Cardiac muscle cell (in vitro differentiated cells and primary cell): ENCODE measurements around the gene FAHD1. TPM values are rescaled to one million over a fixed set of nuclear protein-coding genes. Genes with fewer than 3 reads are reported as not detected.

Source experiments
- DNase-seq, 2 donors: peaks; one replicate each; pipeline versions ENCODE4 v3.0.0 to v3.0.0-alpha.2; 2010 to 2017; ENCODE audit warnings: low read depth in 1 of 2, low spot score in 1 of 2
- H3K27ac ChIP-seq: fragments of 200-600 bp; sonication (generic); 2 replicates; pipeline ENCODE4 v1.5.1; 2016
- H3K27me3 ChIP-seq: fragments of 200-600 bp; sonication (generic); 2 replicates; pipeline ENCODE4 v1.6.0; 2016; ENCODE audit warnings: control low read depth
- H3K36me3 ChIP-seq: fragments of 200-600 bp; sonication (generic); 2 replicates; pipeline ENCODE4 v1.5.1; 2016; ENCODE audit warnings: control low read depth
- H3K4me1 ChIP-seq: fragments of 200-600 bp; sonication (generic); 2 replicates; pipeline ENCODE4 v1.8.1; 2017; ENCODE audit warnings: low read depth, mild to moderate bottlenecking, mixed run types
- H3K4me3 ChIP-seq: fragments of 200-600 bp; sonication (generic); 2 replicates; pipeline ENCODE4 v1.5.1; 2016; ENCODE audit warnings: mild to moderate bottlenecking
- H3K9me3 ChIP-seq: fragments of 200-600 bp; sonication (generic); 2 replicates; pipeline ENCODE4 v1.5.1; 2017; ENCODE audit warnings: low read depth, mild to moderate bottlenecking, control low read depth
- polyA plus RNA-seq: library from polyadenylated mRNA; unstranded; fragments of >200 nt; fragmentation: Nextera tagmentation; extraction: Ambion mirVana; gene quantifications from 2 replicates; pipeline ENCODE4 v1.2.1, GENCODE V29; 2016
- total RNA-seq: library from RNA; depleted of rRNA; stranded (reverse); fragments of >200 nt; gene quantifications from 2 replicates; pipeline ENCODE4 v1.2.3, GENCODE V29; 2016
- TF ChIP-seq, protein P1 (sequence below): IDR thresholded peaks from 2 replicates; pipeline ENCODE4 v1.5.1; 2012; ENCODE audit warnings: low read depth, mild to moderate bottlenecking, low read length

The FAHD1 gene
- total and polyA plus RNA-seq, 2 experiments from 2014 or later, result 55.3 to 73.5 TPM

DNA sequence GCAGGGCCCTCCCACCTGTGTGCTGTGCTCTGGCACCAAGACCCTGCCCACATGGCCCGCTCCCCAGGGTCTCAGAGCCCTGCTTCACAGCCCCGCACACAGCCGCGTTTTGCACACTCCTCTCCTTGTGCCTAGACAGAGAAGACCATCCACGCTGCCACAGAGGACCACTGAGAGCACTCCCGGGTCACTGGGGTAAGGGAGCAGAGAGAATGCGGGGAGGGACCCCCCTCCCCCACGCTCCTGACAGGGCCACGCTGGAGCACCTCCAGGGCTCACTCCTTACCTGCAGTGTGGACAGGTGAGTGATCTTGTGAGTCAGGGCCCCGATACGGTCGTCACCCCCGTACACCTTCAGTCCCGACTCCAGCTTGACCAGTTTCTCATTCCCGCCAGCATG, 7.4 kb upstream of the FAHD1 start:
- no peak for DNase-seq
- Histone ChIP-seq H3K27ac (no peak overlapping the region), H3K9me3 (no peaks in the 10 kb centered on the region), H3K4me1 (no peaks in the 10 kb centered on the region), H3K36me3 (peaks cover 22% of the 10 kb centered on the region), H3K4me3 (no peak overlapping the region), H3K27me3 (no peaks in the 10 kb centered on the region)
- TF ChIP-seq, protein P1, sequence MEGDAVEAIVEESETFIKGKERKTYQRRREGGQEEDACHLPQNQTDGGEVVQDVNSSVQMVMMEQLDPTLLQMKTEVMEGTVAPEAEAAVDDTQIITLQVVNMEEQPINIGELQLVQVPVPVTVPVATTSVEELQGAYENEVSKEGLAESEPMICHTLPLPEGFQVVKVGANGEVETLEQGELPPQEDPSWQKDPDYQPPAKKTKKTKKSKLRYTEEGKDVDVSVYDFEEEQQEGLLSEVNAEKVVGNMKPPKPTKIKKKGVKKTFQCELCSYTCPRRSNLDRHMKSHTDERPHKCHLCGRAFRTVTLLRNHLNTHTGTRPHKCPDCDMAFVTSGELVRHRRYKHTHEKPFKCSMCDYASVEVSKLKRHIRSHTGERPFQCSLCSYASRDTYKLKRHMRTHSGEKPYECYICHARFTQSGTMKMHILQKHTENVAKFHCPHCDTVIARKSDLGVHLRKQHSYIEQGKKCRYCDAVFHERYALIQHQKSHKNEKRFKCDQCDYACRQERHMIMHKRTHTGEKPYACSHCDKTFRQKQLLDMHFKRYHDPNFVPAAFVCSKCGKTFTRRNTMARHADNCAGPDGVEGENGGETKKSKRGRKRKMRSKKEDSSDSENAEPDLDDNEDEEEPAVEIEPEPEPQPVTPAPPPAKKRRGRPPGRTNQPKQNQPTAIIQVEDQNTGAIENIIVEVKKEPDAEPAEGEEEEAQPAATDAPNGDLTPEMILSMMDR, result no peak

DNA sequence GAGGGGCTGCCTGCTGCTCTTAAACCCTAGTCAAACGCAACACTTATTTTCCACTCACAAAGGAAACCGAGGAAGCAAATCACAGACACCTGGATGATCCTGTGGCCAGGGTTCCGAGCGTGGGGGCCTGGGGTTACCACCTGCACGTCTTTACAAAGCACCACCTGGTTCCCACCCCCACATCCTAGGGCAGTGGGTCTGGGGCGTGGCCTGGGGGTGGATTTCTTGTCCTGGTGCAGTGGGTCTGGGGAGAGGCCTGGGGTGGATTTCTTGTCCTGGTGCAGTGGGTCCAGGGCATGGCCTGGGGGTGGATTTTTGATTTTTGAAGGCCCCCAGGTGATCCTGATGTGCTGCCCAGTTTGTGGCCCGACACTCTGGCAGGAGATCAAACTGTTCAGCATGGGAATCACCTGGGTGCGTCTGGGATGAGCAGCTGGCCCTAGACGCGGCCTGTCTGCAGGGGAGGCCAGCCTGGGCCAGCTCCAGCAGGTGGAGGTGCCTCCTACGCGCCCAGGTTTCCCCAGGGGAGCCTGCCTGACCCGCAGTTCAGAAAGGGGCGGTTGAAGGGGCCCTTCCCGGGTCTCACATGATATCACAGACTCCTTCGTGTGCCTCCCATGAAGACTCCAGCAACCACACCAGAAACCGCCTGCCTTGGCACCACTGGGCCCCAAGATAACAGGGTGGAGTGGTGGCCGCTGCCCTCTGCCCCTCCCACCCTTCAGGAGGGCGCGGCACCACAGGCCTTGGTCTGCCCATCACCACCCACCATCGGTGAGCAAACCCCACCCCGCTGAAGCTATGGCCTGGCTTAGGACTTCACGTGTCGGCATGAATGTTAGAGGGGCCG, 6.7 kb upstream of the FAHD1 start:
- no peaks in the 10 kb centered on the region for H3K4me1 ChIP-seq
- no peak for DNase-seq
- H3K36me3 ChIP-seq, result peaks cover 20% of the 10 kb centered on the region
- TF ChIP-seq, protein P1, result no peak
- H3K4me3 ChIP-seq, result no peak overlapping the region
- H3K27me3 ChIP-seq, result no peaks in the 10 kb centered on the region
- no peaks in the 10 kb centered on the region for H3K9me3 ChIP-seq
- no peak overlapping the region for H3K27ac ChIP-seq

DNA sequence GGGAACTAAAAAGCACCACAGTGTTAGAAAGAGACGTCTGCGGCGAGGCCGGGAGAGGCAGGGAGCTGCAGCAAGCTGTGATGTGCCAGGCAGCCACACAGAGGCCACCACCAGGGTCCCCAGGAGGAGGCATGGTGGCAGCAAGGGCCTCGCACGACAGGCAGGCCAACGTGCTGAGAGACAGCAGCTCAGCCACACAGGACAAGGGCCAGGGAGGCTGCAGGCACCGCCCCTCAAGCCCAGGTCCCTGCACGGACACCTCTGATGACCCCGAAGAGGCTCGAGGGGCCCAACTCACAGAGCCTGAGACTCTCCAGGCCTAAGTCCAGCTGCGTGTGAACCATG, 6.1 kb upstream of the FAHD1 start:
- Histone ChIP-seq H3K9me3 (no peaks in the 10 kb centered on the region), H3K36me3 (peaks cover 17% of the 10 kb centered on the region), H3K27me3 (no peaks in the 10 kb centered on the region), H3K4me1 (peaks cover 3% of the 10 kb centered on the region), H3K4me3 (no peak overlapping the region), H3K27ac (no peak overlapping the region)
- TF ChIP-seq, protein P1, result no peak
- no peak for DNase-seq

DNA sequence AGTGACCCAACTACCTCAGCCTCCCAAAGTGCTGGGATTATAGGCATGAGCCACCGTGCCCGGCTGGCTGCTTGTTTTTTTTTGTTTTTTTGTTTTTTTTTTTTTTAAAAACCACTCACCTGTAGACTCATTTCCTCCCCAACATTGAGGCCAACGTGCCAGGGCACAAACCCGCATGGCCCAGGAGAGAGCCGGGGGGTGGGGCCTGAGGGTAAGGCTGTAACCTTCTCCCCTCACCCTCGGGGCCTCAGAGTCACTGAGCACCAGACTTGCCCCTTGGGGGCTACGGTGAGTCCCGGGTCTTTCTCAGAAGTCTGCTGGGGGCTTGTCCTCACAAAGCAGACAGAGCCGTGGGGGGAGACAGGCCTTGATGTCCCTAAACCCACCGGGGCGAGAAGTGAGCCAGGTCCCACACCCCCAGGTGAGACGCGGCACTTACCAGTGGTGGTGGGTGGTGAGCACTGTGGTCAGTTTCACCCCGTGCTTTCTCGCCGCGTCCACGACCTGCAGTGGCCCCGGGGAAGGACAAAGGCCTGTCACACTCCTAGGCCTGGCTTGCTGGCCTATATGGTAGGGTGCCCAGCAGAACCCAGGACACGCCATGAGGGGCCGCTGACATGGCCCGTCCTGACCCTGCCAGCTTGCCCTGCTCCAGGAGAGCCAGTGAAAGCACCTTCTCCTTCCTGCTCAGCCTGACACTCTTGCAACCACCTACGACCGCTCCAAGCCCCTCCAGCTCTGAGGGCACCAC, 5.0 kb upstream of the FAHD1 start:
- peaks cover 9% of the 10 kb centered on the region for H3K36me3 ChIP-seq
- peaks cover 3% of the 10 kb centered on the region for H3K4me1 ChIP-seq
- H3K9me3 ChIP-seq, result no peaks in the 10 kb centered on the region
- TF ChIP-seq, protein P1, result no peak
- DNase-seq, result no peak
- no peaks in the 10 kb centered on the region for H3K27me3 ChIP-seq
- H3K27ac ChIP-seq, result no peak overlapping the region
- no peak overlapping the region for H3K4me3 ChIP-seq

DNA sequence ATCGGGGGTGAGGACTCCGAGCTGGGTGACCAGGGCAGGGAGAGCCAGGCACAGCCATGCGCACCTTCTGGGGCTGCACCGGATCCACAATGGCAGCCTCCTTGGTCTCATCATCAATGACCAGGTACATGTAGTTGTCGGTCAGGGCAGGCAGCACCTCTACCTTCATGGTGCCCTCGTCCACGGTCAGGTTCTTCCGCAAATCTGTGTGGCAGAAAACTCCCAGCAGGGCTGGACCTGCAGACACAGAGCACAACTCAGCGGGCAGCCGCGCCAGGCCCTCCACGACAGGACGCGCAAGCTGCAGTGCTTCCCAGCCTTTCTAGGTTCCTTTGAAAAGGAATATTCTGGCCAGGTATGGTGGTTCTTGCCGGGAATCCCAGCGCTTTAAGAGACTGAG, 4.2 kb upstream of the FAHD1 start:
- TF ChIP-seq, protein P1, result no peak
- H3K36me3 ChIP-seq, result peaks cover 9% of the 10 kb centered on the region

More for the DNA sequence above, 4.2 kb upstream of the FAHD1 start:
- Histone ChIP-seq H3K27me3 (no peaks in the 10 kb centered on the region), H3K4me3 (no peak overlapping the region), H3K4me1 (peaks cover 5% of the 10 kb centered on the region), H3K9me3 (no peaks in the 10 kb centered on the region), H3K27ac (no peak overlapping the region)
- no peak for DNase-seq
